Neural crest cell (in vitro differentiated cells): ENCODE measurements around the gene MEGF6. TPM values are rescaled to one million over a fixed set of nuclear protein-coding genes. Genes with fewer than 3 reads are reported as not detected.

Experiments used
- DNase-seq: peaks from one replicate; pipeline ENCODE4 v3.0.0; 2021; ENCODE audit warnings: low read depth, mixed read lengths, low spot score
- H3K27ac Mint-ChIP-seq: one replicate; pipeline ENCODE4 v1.8.0; 2021; ENCODE audit warnings: mild to moderate bottlenecking, mixed read lengths; ENCODE audit not compliant: unreplicated experiment
- H3K27me3 Mint-ChIP-seq: 2 replicates; pipeline ENCODE4 v1.8.0; 2021; ENCODE audit warnings: low read depth, mild to moderate bottlenecking, mixed read lengths
- H3K36me3 Mint-ChIP-seq: 2 replicates; pipeline ENCODE4 v1.8.0; 2021; ENCODE audit warnings: low read depth, mild to moderate bottlenecking, mixed read lengths
- H3K4me1 Mint-ChIP-seq: 2 replicates; pipeline ENCODE4 v1.8.0; 2021; ENCODE audit warnings: mixed read lengths
- H3K4me3 Mint-ChIP-seq: one replicate; pipeline ENCODE4 v1.8.0; 2021; ENCODE audit warnings: mild to moderate bottlenecking, mixed read lengths
- H3K9me3 Mint-ChIP-seq: 2 replicates; pipeline ENCODE4 v1.8.0; 2021; ENCODE audit warnings: mixed read lengths
- CTCF ChIP-seq: fragments of 200-600 bp; sonication (generic); conservative IDR thresholded peaks from 2 replicates; pipeline ENCODE4 v1.5.0; 2021; ENCODE audit warnings: antibody characterized with exemption, mild to moderate bottlenecking
- total RNA-seq: library from RNA; stranded (reverse); gene quantifications from 2 replicates; pipeline ENCODE4 v1.2.1, GENCODE V29; 2021

MEGF6 gene
- total RNA-seq, 1 donor from 2014 or later: 36.7 TPM

GRCh38 chr1:3463408-3463863 lies 147.9 kb downstream of the MEGF6 start:
- DNase-seq: no peak
- H3K36me3 Mint-ChIP-seq: no peaks in the 10 kb centered on the region
- no peak for TF ChIP-seq CTCF
- no peak overlapping the region for H3K4me3 Mint-ChIP-seq
- no peak overlapping the region for H3K27ac Mint-ChIP-seq
- H3K9me3 Mint-ChIP-seq: no peaks in the 10 kb centered on the region
- H3K4me1 Mint-ChIP-seq: peaks cover 23% of the 10 kb centered on the region
- H3K27me3 Mint-ChIP-seq: no peaks in the 10 kb centered on the region

- no peak overlapping the region for H3K4me3 Mint-ChIP-seq
- H3K27me3 Mint-ChIP-seq: no peaks in the 10 kb centered on the region
- H3K36me3 Mint-ChIP-seq: no peaks in the 10 kb centered on the region
- H3K4me1 Mint-ChIP-seq: peaks cover 28% of the 10 kb centered on the region
- H3K27ac Mint-ChIP-seq: no peak overlapping the region
- no peaks in the 10 kb centered on the region for H3K9me3 Mint-ChIP-seq
- no peak for DNase-seq
- no peak for TF ChIP-seq CTCF
Measured at GRCh38 chr1:3463013-3463385, 148.3 kb downstream of the MEGF6 start.

- Mint-ChIP-seq H3K9me3 (no peaks in the 10 kb centered on the region), H3K4me1 (peaks cover 33% of the 10 kb centered on the region), H3K36me3 (no peaks in the 10 kb centered on the region), H3K27me3 (no peaks in the 10 kb centered on the region), H3K4me3 (no peak overlapping the region), H3K27ac (no peak overlapping the region)
- TF ChIP-seq CTCF: no peak
- DNase-seq: no peak
Measured at GRCh38 chr1:3462356-3463012, 148.8 kb downstream of the MEGF6 start.

GRCh38 chr1:3461934-3462275 lies 149.4 kb downstream of the MEGF6 start:
- Mint-ChIP-seq H3K4me3 (no peak overlapping the region), H3K9me3 (no peaks in the 10 kb centered on the region), H3K27ac (no peak overlapping the region), H3K4me1 (peaks cover 39% of the 10 kb centered on the region), H3K27me3 (no peaks in the 10 kb centered on the region), H3K36me3 (no peaks in the 10 kb centered on the region)
- DNase-seq: no peak
- no peak for TF ChIP-seq CTCF

GRCh38 chr1:3461238-3461933 lies 149.9 kb downstream of the MEGF6 start:
- no peaks in the 10 kb centered on the region for H3K9me3 Mint-ChIP-seq
- H3K36me3 Mint-ChIP-seq: no peaks in the 10 kb centered on the region
- no peaks in the 10 kb centered on the region for H3K27me3 Mint-ChIP-seq
- peaks cover 40% of the 10 kb centered on the region for H3K4me1 Mint-ChIP-seq
- H3K4me3 Mint-ChIP-seq: no peak overlapping the region
- no peak for DNase-seq
- no peak for TF ChIP-seq CTCF
- H3K27ac Mint-ChIP-seq: no peak overlapping the region
